ENCODE data around the gene IFT27.
"Not testable (repeated sequence)": the region's sequence is repeated elsewhere in the genome, so short reads cannot be mapped to it uniquely, and the experiment has no call there.

The IFT27 gene

GRCh38 chr22:36736701-36737320 lies 39.1 kb downstream of the IFT27 start:
- TF ChIP-seq, protein P1, sequence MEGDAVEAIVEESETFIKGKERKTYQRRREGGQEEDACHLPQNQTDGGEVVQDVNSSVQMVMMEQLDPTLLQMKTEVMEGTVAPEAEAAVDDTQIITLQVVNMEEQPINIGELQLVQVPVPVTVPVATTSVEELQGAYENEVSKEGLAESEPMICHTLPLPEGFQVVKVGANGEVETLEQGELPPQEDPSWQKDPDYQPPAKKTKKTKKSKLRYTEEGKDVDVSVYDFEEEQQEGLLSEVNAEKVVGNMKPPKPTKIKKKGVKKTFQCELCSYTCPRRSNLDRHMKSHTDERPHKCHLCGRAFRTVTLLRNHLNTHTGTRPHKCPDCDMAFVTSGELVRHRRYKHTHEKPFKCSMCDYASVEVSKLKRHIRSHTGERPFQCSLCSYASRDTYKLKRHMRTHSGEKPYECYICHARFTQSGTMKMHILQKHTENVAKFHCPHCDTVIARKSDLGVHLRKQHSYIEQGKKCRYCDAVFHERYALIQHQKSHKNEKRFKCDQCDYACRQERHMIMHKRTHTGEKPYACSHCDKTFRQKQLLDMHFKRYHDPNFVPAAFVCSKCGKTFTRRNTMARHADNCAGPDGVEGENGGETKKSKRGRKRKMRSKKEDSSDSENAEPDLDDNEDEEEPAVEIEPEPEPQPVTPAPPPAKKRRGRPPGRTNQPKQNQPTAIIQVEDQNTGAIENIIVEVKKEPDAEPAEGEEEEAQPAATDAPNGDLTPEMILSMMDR (IDR thresholded peaks at IDR 0.05; ENCODE audit: extremely low read depth, missing control alignments): no peak
- no peak for DNase-seq (ENCODE audit: low spot score)

- TF ChIP-seq, protein P1 (IDR thresholded peaks at IDR 0.05; ENCODE audit: extremely low read depth, missing control alignments): no peak
- peak; percentile 53 for DNase-seq (ENCODE audit: low spot score)
These were observed 41.5 kb downstream of the IFT27 start for GRCh38 chr22:36734171-36735058.

DNA sequence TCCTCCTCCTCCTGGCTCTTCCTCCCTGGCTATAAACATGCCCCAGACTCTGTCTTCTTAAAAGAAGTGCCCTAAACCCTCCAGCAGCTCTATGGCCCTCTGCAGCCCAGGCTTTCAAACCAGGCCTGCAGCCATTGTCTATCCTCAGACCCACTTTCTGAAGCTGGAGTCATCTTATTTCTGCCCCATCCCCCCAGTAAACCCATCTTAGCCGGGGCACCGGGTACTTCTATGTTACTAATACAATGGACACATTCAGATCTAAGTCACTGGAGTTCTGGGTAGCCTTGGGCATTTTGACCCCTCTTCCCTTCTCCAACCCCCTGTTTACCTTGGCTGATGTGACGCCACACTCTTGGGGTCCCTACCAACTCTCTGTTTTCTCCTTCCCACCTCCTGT lies 42.6 kb downstream of the IFT27 start:
- TF ChIP-seq, protein P1 (IDR thresholded peaks at IDR 0.05; ENCODE audit: extremely low read depth, missing control alignments): no peak
- DNase-seq (ENCODE audit: low spot score): no peak

DNA sequence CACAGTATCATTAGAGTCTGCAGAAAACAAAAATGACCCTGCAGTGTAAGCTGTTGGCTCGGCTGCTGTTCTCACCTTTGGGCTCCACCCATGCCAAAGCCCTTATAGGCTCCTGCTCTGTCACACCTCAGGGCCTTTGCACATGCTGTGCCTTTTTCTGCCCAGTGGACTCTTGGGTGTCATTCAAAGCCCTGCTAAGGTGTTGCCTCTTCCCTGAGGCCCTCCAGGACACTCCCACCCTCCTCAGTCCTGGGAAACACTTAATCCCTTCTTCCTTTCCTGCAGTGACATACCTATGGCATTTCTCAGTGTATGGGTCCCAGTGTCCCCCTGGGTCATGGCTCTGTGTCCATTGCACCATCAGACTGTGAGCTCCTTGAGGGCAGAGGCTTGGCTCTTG lies 43.3 kb downstream of the IFT27 start:
- no peak for DNase-seq (ENCODE audit: low spot score)
- TF ChIP-seq, protein P1 (IDR thresholded peaks at IDR 0.05; ENCODE audit: extremely low read depth, missing control alignments): no peak

DNA sequence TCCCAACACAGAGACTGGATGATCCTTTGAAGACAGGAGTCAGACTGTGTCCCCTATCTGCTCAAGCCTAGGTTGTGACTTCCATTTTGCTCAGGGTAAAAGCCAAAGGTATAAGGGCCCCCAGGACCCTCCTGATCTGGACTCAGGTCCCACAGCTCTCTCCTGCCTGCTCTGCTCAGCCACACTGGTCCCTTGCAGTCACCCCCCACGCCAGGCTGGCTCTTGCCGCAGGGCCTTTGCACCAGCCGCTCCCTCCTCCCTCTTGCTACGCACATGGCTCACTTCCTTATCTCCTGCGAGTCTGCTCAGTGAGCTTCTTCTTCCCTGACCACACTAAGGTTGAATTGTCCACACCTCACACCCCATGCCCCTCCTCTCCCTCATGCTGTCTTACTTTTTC lies 44.0 kb downstream of the IFT27 start:
- DNase-seq (ENCODE audit: low spot score): no peak
- TF ChIP-seq, protein P1 (IDR thresholded peaks at IDR 0.05; ENCODE audit: extremely low read depth, missing control alignments): no peak

GRCh38 chr22:36731321-36731720 lies 44.6 kb downstream of the IFT27 start:
- DNase-seq (ENCODE audit: low spot score): not testable (repeated sequence)

DNA sequence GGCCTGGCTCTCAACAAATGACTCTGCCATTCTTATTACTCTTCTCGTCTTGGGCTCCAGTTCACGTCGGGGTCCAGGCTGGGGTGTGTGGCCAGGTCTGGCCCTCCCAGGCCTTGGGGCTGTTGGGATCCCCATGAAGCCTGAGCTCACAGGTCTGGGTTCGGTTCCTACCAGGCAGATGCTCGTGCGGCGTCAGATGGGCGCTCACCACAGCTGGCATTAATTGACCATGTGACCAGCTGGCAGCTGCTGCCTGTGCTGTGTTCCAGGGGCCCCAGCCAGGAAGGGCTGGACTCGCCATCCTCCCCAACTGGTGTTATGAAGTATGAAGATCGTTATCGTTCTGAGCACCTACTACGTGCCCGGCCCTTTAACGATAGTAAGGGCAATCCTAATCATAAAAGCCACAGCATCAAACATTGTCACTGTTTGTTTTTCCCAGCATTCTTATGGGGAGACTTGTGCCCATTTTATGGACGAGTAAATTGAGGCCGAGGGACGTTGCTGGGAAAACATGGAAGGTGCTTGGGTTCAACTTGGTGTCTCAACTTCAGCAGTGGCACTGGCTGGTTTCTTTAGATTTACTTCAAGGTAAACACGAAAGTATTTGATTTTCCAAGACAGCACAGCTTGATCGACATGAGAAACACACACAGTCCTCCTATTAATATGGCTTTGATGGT lies 45.6 kb downstream of the IFT27 start:
- TF ChIP-seq, protein P1 (IDR thresholded peaks at IDR 0.05; ENCODE audit: extremely low read depth, missing control alignments): no peak
- no peak for DNase-seq (ENCODE audit: low spot score)

Data from GM20000 (cell line).